Midbrain (tissue), 1 donor: ENCODE results near the gene GPR12.
"Not testable (repeated sequence)": the region's sequence is repeated elsewhere in the genome, so short reads cannot be mapped to it uniquely, and the experiment has no call there.

Experiments used
- DNase-seq: peaks from one replicate; lab custom pipeline; 2025; lab: John Stamatoyannopoulos, UW

The GPR12 gene

DNA sequence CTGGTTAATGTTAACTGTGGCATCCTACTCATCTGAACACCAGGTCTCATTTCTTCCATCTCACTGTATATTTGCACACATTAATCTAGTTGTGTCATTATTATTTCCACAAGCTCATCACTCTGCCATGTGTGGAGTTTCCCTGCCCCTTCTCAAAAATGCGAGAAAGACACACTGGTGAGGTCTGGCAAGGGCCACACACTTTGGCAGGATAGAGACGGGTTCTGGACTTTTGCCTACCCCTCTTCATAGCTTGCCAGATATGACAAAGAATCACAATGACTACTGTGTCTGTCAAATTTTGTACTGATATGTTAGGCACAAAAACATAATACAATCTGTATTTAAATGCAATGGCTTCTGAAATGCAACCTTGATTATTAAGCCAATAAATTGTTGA lies 12.9 kb downstream of the GPR12 start:
- no peak for DNase-seq

DNA sequence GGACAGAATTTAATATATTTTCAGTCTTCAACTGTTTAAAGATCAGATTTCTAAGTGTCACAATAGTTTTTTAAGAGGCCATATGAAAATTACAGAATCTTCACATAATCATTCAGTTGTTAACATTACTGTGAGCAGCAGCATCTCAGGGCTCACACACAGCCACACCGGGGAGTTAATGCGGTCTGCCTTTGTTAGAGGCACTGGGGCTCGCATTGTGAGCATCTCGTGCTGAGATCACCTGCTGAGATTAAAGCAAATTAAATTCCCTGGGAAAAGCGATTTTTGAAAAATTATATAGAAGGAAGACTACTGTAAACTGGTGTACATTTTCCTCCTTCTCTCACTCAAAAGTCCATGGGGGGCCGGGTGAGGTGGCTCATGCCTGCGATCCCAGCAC lies 16.6 kb downstream of the GPR12 start:
- DNase-seq: no peak

DNA sequence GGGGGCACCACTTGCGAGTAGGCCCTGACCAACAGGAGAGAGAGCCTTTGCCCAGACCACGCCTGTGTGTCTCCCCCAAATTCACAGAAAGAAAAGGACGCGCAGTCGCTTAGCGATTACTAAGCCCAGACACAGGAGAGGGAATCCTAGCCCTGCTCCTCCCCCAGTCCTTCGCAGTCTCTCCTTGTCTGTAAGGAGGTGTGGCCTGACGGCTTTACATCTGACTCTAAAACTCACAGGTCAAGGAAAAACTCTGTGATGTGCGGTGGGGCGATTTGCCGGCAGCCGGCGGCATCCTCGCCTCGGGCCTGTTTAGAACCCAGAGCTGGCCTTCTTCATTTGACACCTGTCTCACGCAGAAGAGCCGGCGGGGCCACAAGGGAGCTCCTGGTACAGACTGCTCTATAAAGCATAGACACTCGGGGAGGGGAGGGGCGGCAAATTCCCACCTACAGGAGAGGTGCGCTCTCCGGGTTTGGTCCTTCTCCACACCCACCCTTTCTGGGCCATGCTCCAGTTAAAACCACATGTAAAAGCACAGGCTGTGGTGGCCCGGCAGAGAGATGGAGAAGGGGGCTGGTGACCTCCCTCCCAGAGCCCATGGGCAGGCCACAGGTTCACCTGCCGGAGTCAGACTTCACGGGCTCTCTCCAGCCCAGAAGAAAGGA lies 17.8 kb downstream of the GPR12 start:
- no peak for DNase-seq

DNA sequence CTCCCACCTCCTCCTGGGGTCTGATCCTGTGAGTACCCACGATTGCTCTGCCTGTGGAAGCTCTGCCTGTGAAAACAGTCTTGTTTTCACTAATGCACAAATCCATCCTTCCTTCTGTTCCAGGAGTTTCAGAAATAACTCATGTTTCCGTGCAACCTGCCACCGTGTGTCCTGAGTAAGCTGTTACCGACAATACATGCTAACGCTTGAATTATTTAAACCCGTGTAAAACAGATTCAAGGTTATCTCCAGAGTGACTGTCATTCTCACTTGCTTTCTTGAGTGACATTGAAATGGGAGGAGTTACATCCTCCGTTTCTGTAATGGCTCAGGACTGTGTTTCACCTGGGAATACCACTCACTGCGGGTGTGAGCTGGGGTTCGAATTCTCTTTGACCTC lies 24.9 kb downstream of the GPR12 start:
- DNase-seq: no peak

DNA sequence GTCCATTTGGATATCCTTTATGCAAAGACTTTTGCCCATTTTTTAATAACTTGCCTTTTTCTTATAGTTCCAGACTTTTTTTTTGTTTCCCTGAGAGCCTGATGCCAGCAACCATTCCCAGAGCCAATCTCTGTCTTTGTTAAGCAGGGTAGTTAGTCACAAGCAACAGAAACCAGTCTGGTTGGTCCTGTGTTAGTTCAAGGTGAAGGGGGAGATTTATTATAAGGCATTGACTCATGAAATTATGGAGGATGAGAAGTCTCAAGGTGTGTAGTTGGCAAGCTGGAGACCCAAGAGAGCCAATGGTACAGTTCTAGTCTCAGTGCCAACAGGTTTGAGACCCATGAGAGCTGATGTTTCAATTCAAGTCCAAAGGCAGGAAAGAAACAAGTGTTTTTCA lies 33.0 kb downstream of the GPR12 start:
- DNase-seq: no peak

DNA sequence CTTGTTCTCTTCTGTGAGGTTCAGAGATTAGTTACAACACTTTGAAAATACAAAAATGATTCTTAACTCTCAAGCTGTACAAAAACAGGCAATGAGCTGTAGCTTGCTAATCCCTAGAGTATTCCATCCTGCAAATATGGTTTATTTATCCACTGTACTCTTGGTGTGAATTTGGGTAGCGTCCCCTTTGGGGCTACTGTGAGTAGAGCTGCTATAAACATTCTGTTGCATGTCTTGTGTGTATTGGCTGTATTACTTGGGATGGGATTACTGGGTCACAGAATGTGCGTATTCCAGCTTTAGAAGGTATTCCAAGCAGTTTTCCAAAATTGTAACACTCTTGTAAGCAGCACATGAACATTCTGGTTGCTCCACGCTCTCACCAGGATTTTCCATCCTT lies 33.5 kb downstream of the GPR12 start:
- no peak for DNase-seq

DNA sequence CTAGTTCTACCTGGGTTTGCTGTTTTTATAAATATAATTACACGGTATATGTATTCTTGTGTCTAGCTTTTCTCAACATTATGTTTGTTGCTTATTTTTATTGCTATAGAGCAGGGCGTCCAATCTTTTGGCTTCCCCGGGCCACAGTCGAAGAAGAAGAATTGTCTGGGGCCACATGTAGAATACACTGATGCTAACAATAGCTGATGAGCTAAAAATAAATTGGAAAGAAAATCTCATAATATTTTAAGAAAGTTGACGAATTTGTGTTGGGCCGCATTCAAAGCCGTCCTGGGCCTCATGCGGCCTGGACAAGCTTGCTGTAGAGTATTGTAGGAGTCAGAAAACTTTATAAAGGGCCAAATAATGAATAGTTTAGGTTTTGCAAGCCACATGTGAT lies 33.9 kb downstream of the GPR12 start:
- DNase-seq: no peak

DNA sequence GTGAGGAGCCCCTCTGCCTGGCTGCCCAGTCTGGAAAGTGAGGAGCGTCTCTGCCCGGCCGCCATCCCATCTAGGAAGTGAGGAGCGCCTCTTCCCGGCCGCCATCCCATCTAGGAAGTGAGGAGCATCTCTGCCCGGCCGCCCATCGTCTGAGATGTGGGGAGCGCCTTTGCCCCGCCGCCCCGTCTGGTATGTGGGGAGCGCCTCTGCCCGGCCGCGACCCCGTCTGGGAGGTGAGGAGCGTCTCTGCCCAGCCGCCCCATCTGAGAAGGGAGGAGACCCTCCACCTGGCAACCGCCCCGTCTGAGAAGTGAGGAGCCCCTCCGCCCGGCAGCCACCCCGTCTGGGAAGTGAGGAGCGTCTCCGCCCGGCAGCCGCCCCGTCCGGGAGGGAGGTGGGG lies 37.0 kb downstream of the GPR12 start:
- not testable (repeated sequence) for DNase-seq

DNA sequence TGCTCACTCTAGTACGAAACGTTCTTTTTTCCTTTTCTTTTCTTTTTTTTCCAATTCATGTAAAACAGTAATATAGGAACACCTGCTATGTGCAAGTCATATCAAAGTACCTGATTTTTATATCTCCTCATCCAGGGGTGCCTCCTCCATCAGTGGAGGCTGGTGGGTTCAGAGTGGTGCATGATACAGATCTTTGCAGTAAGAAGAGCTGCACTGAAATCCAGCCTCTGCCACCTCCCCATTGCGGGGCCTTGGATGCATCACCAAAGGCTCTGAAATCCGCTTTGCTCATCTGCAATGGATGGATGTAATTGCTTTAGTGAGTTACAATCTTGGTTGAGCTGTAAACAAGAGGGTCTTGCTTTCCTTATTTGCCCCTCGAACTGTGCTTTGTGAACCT lies 38.3 kb downstream of the GPR12 start:
- DNase-seq: no peak

DNA sequence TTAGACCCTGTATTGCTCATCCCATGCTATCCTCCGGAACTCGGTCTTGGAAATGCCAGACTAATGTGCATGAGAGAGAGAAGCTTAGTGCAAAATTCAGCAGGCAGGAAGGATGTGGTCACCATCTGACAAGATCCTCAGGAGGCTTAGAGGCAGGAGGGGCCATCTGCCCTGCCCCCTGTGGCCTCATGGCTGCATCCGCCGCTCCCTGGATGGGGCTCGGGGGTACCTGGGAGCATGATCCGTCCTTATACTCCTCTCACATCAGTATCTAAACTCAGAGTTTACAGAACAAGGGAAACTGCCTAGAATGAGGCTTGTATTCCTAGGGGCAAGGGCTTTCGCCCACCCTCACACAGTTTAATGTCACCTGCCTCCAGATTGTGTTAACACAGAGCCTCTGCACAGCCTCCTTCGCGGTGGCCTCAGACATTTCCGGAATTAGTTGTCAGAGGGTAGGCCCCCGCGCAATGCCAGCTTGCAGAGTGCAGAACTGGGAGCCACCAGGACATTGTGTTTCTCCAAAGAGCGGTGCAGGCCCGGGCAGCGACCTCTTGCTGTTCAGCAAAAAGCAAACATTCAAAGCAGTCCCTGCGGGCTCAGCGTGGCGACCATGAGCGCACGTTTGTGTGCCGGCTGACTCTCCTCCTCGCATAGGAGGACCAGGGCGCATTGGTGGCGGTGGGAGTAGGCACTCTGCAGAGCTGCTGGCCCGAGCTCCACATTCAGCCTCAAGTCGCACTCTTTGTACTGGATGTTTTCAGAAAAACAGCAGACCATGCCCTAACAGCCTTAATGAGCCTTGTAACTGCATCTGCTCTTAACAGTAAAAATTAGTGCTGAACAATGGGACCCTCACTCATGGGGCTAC lies 39.1 kb downstream of the GPR12 start:
- peak; percentile 3 for DNase-seq

DNA sequence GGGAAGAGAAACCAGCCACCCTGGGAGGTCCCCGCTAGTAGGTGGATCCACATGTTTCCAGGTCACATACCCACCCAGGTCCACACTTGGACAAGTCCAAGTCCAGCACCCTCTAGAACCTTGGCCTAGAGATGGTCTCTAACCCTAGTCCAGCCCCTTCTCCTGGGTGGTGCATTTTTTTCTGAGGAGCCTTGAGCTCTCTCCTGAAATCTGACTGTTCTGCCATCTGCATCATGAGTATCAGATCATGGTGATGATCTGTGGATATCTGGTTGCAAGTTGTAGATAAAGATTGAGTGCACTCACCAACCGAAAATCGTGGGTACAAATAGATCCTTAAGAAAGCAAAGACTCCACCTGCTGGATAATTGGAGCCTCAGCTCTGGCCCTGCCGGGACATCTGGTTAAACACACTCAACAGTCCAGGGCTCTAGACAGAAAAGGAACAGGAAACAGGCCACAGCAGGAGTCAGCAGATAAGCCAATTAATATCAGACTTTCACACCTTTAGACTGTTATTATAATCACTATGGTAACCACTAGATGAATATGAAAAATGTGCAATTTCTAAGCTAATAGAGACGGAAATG lies 41.1 kb downstream of the GPR12 start:
- DNase-seq: peak; percentile 3

DNA sequence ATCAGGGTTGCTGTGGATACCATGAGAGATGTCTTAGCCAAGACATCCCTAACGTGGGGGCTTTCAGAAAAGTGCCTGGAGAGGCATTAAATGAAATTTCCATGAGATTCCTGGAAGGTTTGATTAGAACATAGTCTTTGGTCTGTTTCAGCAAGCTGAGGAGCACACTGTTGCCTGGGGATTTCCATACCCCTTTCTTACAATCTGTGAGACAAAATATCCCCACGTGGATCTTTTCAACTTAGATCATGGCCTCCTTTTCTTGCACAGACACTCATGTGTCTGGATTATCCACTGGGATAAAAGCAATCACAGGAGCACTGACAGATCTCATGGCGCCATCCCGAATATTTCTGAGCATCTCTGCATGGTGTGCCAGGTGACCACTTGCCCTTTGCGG lies 41.7 kb downstream of the GPR12 start:
- DNase-seq: no peak

DNA sequence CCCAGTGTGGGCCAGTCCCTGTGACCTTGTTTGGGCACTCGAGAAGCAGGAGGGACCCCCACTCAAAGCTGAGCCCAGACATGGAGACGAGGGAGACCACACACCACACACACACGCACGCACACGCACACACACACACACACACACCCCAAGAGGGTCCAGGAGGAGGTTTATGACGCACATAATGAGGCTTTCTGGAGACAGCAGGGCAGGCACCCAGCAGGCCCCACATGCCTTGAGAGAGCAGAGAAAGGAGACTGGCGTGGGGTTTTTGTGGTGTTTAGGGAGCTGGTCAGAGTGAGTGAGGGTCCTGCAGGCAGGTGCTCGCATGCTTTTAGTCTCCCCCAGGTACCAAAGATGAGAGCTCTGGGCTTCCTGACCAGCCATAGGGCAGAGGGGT lies 42.4 kb downstream of the GPR12 start:
- no peak for DNase-seq

DNA sequence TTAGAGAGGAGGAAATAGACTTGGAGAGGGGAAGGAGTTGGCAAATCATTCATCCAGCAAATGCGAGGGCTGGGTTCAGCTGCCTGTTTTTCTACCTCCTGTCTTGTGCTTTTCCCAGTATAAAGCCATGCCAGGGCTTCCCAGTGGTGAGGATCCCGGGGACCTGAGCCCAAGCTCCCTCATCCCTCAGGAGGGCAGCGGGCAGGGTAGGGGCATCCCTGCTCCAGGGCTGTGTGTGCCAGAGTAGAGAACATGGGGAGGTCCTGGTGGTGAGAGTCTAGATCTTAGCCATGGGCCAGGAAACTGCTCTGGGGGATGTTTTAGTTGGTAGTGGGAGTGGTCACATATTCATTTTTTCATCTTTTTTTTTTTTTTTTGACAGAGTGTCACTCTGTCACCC lies 43.6 kb downstream of the GPR12 start:
- no peak for DNase-seq

DNA sequence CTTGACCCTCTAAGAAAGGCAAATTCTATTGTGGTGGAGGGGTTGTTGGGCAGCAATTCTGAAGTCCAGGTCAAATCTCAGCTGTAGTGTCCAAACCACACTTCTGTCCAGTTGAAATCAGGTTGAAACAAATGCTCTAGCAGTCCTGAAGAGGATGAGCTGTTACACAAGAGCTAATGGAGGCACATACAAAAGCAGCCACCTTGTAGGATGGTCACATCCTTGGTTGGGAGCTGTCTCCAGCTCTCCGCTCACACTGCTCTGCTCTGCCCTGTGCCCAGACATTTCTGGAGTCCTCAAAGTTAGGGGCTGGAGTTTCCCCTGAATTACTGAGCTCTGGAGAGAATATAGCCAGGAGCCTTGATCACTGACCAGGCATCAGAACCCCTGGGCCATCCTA lies 47.2 kb downstream of the GPR12 start:
- DNase-seq: no peak

DNA sequence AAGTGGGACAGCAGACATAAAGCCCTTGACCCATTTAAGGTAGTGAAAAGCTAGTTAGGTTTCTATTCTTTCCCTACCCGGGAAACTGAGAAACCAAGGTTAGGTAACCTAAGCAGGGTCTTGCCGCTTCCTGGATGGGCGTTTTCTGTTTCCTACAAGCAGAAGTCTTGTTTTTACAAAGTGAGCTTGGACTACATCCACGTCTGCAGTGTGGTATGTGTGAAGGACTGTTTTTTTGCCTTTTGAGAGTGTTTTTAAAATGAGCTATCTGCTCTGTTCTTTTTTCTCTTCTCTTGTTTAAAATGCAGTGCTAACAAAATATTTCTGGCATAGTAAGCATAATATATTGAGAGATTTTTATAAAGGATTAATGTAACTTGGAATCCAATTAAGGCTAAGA lies 49.4 kb downstream of the GPR12 start:
- DNase-seq: no peak

DNA sequence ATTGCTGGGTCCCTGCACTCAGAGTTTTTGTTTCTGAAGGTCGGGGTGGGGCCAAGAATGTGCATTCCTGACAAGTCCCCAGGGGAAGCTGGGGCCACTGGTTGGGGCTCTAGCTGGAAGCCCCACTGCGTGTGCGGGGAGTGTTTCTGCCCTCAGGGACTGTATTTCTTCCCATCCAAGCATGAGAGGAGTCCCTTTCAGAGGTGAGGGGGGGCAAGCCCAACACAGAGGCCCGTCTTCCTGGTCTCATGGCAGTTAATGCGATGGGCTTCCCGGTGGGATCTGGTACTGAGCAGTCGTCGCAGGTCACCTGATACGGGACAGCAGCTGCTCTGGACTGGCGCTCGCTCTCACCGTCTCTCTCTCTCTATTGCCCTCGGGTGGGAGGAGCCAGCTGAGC lies 50.4 kb downstream of the GPR12 start:
- no peak for DNase-seq

DNA sequence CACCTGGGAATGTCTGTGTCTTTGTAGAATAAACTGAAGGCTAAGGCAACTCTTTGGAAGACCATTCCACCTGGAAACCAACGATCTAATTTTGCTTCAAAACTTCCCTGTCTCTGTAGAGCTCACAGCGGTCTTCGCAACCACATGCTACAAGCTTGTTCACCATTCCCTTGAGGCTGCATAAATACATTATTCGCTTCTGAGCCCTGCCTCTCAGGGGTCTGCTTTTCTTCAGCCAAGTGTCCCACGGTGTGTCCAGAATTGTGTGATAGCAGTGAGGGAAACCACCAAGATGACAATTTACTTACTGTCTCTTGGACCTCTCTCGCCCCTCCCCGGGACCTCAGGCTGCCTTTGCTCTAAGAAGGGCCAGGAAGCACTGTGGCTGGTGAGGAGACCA lies 51.1 kb downstream of the GPR12 start:
- no peak for DNase-seq

DNA sequence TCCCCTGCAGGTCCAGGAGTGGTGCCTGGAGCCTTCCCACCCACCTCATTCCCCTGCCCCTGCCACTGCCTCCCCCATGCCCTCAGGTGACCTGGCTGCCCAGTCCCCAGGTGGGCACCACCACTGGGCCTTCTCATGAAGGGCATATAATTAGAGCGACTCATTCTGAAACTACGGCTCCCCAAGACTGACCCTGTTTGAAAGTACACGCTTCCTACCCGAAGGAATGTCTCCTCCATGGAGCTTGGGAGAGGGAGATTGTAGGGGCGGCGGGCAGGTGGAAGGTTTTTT lies 52.6 kb downstream of the GPR12 start:
- no peak for DNase-seq

DNA sequence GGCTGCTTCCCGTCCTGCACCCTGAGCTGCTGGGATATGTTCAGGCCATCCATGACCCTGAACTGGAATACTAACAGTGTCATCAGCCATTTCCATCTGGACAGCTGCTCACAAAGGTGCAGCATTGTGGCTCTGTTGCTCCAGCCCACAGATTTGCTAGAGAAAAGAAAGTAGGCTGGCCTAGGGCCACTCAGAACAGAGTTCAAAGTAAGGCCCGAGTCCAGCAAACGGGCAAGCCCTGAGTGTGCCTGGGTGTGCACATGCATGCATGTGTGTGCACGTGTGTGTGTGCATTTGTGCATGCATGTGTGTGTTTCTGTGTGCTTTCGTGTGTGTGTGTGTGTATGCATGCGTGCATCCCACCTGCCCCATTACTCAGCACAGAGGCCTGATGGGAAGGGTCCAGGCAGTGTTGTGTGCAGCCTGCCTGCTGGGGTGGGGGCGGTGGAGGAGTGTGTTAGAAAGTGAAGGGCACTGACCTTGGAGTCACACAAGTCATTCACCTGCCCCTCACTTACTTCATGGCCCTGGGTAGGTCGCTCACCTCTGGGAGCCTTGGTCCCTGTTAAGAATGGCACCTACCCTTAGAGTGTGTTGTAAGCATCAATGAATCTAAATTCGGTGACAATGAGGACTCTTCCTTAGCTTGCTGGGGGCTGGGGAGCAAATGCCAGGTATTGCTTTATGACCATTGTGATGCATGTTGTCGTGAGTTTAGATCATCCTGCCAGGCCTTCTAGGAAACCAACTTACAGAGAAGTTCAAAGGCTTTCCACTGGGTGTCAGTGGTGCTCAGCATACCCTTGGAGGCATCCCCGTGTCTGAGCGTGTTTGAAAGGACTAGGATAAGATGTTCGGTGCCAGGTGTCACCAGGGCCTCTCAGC lies 53.2 kb downstream of the GPR12 start:
- peak; percentile 53 for DNase-seq

DNA sequence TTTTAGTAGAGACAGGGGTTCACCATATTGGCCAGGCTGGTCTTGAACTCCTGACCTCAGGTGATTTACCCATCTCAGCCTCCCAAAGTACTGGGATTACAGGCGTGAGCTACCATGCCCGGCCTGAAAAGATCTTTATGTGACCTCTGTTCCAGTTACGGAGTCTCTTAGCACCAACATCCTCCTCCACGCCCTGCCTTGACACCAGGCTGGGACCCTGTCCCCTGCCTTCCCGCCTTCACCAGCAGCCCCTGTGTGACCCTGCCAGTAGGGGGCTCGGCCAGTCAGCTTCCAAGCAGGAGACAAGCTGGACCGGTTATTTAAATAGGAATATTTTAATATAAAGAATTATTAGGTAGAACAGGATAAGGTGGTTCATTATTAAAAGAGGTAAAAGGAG lies 54.2 kb downstream of the GPR12 start:
- DNase-seq: no peak

DNA sequence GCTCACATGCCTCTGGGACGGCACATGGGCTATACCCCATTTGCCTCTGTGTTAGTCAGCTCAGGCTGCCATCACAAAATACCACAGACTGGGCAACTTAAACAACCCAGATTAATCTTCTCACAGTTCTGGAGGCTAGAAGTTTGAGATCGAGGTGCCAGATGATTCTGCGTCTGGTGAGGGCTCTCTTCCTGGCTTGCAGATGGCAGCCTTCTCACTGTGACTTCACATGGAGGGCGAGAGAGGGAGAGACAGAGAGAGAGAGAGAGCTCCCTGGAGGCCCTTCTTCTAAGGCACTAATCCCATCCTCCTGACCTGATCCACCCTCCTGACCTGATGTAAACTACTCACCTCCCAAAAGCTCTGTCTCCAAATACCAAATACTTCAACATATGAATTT lies 55.0 kb downstream of the GPR12 start:
- no peak for DNase-seq
